Endodermal cell (in vitro differentiated cells): Measurements from ENCODE around the gene SNX5. TPM values are rescaled to one million over a fixed set of nuclear protein-coding genes. Genes with fewer than 3 reads are reported as not detected.

ENCODE experiments used
- DNase-seq: peaks from one replicate; pipeline ENCODE4 v3.0.0-alpha.2; 2017
- H3K27ac ChIP-seq: 2 replicates; pipeline ENCODE4 v1.5.1; 2013; ENCODE audit warnings: mild to moderate bottlenecking, low read depth, low read length, moderate library complexity
- H3K27me3 ChIP-seq: 2 replicates; pipeline ENCODE4 v1.6.1; 2013; ENCODE audit warnings: mild to moderate bottlenecking, low read length, moderate library complexity; ENCODE audit not compliant: insufficient read depth, control insufficient read depth, poor library complexity, severe bottlenecking
- H3K36me3 ChIP-seq: 2 replicates; pipeline ENCODE4 v1.7.0; 2013; ENCODE audit warnings: mild to moderate bottlenecking, low read length, moderate library complexity; ENCODE audit not compliant: control insufficient read depth, insufficient read depth
- H3K4me1 ChIP-seq: one replicate; pipeline ENCODE4 v1.7.0; 2013; ENCODE audit warnings: low read length; ENCODE audit not compliant: control insufficient read depth, insufficient read depth
- H3K4me3 ChIP-seq: 2 replicates; pipeline ENCODE4 v1.5.1; 2013; ENCODE audit warnings: mild to moderate bottlenecking, low read length, moderate library complexity
- H3K9ac ChIP-seq: 2 replicates; pipeline ENCODE4 v1.6.1; 2013; ENCODE audit warnings: mild to moderate bottlenecking, low read length, moderate library complexity; ENCODE audit not compliant: poor library complexity, severe bottlenecking; ENCODE audit errors: extremely low read depth
- H3K9me3 ChIP-seq: 2 replicates; pipeline ENCODE4 v1.6.1; 2013; ENCODE audit warnings: mild to moderate bottlenecking, low read length, moderate library complexity; ENCODE audit not compliant: control insufficient read depth
- H3K27ac Mint-ChIP-seq: 2 replicates; pipeline ENCODE4 v1.8.0; 2020; ENCODE audit warnings: mixed read lengths
- H3K27me3 Mint-ChIP-seq: 2 replicates; pipeline ENCODE4 v1.8.0; 2021; ENCODE audit warnings: mild to moderate bottlenecking, mixed read lengths; ENCODE audit not compliant: insufficient read depth
- H3K36me3 Mint-ChIP-seq: 2 replicates; pipeline ENCODE4 v1.8.0; 2020; ENCODE audit warnings: low read depth, mixed read lengths
- H3K4me1 Mint-ChIP-seq: 2 replicates; pipeline ENCODE4 v1.8.0; 2020; ENCODE audit warnings: mixed read lengths
- H3K4me3 Mint-ChIP-seq: 2 replicates; pipeline ENCODE4 v1.8.0; 2020; ENCODE audit warnings: mild to moderate bottlenecking, moderate library complexity, mixed read lengths
- H3K9me3 Mint-ChIP-seq: 2 replicates; pipeline ENCODE4 v1.8.0; 2020; ENCODE audit warnings: mild to moderate bottlenecking, mixed read lengths
- CTCF ChIP-seq: fragments of 200-600 bp; sonication (generic); conservative IDR thresholded peaks from 2 replicates; pipeline ENCODE4 v1.5.0; 2021; ENCODE audit warnings: antibody characterized with exemption, mild to moderate bottlenecking
- WGBS, 2 experiments: methylation state at CpG; one replicate each; pipeline versions ENCODE4 v1.1.5 to v1.1.7; 2013; ENCODE audit warnings: missing lambda C conversion rate in 2 of 2, mixed read lengths in 1 of 2; ENCODE audit not compliant: insufficient coverage in 1 of 2, insufficient read length in 1 of 2; 5-methylcytosine and 5-hydroxymethylcytosine counted together
- total RNA-seq, 2 donors: library from RNA; stranded (reverse); fragmentation: NEBNext Ultra II Directional in 1 of 2; extraction: Animal tissue kit (Norgen Biotek cat#: 25700) in 1 of 2; gene quantifications; 2 replicates in 1 of 2; 3 replicates in 1 of 2; pipeline ENCODE4 v1.2.1, GENCODE V29; 2021

Gene SNX5
- total RNA-seq, 2 donors from 2014 or later: 170 to 171 TPM

- H3K9ac ChIP-seq: no peak overlapping the region
- H3K9me3 Mint-ChIP-seq: peaks cover 5% of the 10 kb centered on the region
- TF ChIP-seq CTCF: no peak
- H3K4me1 Mint-ChIP-seq: peaks cover 56% of the 10 kb centered on the region
- peaks cover 29% of the 10 kb centered on the region for H3K4me1 ChIP-seq
- H3K4me3 Mint-ChIP-seq: no peak overlapping the region
- H3K4me3 ChIP-seq: no peak overlapping the region
- 89 to 94% methylated on average over 2 to 3 of the region's 3 CpGs for WGBS, 2 experiments
- H3K27me3 Mint-ChIP-seq: peaks cover 3% of the 10 kb centered on the region
- H3K36me3 Mint-ChIP-seq: no peaks in the 10 kb centered on the region
- no peaks in the 10 kb centered on the region for H3K27me3 ChIP-seq
- H3K27ac ChIP-seq: no peak overlapping the region
- DNase-seq: no peak
- no peaks in the 10 kb centered on the region for H3K36me3 ChIP-seq
- H3K9me3 ChIP-seq: peaks cover 6% of the 10 kb centered on the region
- no peak overlapping the region for H3K27ac Mint-ChIP-seq
Observed at GRCh38 chr20:17935186-17935585, 33.4 kb downstream of the SNX5 start.

GRCh38 chr20:17934141-17934862 lies 34.3 kb downstream of the SNX5 start:
- H3K9me3 Mint-ChIP-seq: peaks cover 5% of the 10 kb centered on the region

DNA sequence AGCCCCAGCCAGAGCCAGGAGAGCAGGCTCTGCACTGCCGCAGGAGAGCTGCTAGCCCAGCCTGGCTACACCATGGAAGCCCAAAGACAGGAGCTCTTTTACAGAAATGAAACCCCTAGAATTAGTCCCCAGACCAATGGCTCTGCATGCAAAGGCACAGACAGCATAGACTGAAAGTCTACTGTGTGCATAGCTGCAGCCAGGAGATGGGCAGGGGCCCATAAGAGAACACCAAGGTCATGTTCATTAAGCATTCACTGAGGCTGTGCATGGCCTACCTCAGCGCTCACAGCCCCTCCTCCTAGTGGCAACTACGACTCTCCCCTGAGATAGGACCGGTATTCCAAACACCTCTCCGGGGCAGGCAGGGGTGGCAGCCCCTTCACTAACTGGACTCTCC lies 34.9 kb downstream of the SNX5 start:
- H3K27ac Mint-ChIP-seq: peak overlapping the region; percentile 83

More at GRCh38 chr20:17934141-17934862, 34.3 kb downstream of the SNX5 start:
- no peak overlapping the region for H3K4me3 Mint-ChIP-seq
- no peaks in the 10 kb centered on the region for H3K36me3 ChIP-seq
- H3K27ac Mint-ChIP-seq: peak overlapping the region; percentile 83
- H3K9me3 ChIP-seq: peaks cover 6% of the 10 kb centered on the region
- no peak overlapping the region for H3K9ac ChIP-seq
- H3K27me3 ChIP-seq: no peaks in the 10 kb centered on the region
- WGBS, 2 experiments: 43 to 60% methylated on average over 8 to 16 of the region's 16 CpGs
- peaks cover 3% of the 10 kb centered on the region for H3K27me3 Mint-ChIP-seq
- peaks cover 29% of the 10 kb centered on the region for H3K4me1 ChIP-seq
- no peaks in the 10 kb centered on the region for H3K36me3 Mint-ChIP-seq
- TF ChIP-seq CTCF: no peak
- DNase-seq: peak; percentile 85
- H3K4me3 ChIP-seq: no peak overlapping the region
- H3K4me1 Mint-ChIP-seq: peaks cover 47% of the 10 kb centered on the region
- peak overlapping the region; percentile 69 for H3K27ac ChIP-seq

More for the DNA sequence above, 34.9 kb downstream of the SNX5 start:
- Mint-ChIP-seq H3K4me1 (peaks cover 46% of the 10 kb centered on the region), H3K9me3 (peaks cover 5% of the 10 kb centered on the region), H3K27me3 (peaks cover 3% of the 10 kb centered on the region), H3K36me3 (no peaks in the 10 kb centered on the region), H3K4me3 (no peak overlapping the region)
- Histone ChIP-seq H3K9me3 (peaks cover 6% of the 10 kb centered on the region), H3K4me3 (no peak overlapping the region), H3K27me3 (no peaks in the 10 kb centered on the region), H3K9ac (no peak overlapping the region), H3K4me1 (peaks cover 27% of the 10 kb centered on the region), H3K27ac (no peak overlapping the region), H3K36me3 (no peaks in the 10 kb centered on the region)
- peak; percentile 71 for DNase-seq
- 43 to 59% methylated on average over 4 to 5 of the region's 5 CpGs for WGBS, 2 experiments
- TF ChIP-seq CTCF: peak; percentile 38
